HT1080 (cell line): ENCODE results near the gene ZDHHC9. TPM values are rescaled to one million over a fixed set of nuclear protein-coding genes. Genes with fewer than 3 reads are reported as not detected.

ENCODE experiments used
- DNase-seq: peaks from one replicate; pipeline ENCODE4 v3.0.0-alpha.2; 2015; ENCODE audit warnings: low read depth
- total RNA-seq: library from RNA; depleted of rRNA; stranded (reverse); fragments of >200 nt; shearing (Covaris generic); gene quantifications from 2 replicates; pipeline ENCODE4 v1.2.3, GENCODE V29; 2014

ZDHHC9 gene
- total RNA-seq, 1 experiment from 2014 or later = 11.6 TPM

DNA sequence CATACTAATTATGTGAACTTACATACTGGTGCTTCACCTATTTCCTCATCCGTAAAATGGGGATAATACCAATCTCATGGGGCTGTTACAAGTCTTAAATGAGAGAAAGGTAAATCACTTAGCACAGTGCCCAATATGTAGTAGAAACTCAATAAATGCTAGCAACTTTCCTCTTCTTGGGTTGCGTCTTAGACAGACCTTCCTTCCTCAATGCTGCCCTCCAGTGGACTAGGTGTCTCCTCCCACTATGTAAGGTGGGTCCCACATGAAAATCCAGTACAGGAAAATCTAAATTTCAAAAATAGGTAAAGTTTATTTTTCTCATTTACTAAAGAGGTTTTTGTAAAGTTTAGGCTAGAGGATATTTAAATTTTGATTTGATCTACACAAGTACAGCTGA, 20.6 kb downstream of the ZDHHC9 start:
- peak; percentile 12 for DNase-seq

DNA sequence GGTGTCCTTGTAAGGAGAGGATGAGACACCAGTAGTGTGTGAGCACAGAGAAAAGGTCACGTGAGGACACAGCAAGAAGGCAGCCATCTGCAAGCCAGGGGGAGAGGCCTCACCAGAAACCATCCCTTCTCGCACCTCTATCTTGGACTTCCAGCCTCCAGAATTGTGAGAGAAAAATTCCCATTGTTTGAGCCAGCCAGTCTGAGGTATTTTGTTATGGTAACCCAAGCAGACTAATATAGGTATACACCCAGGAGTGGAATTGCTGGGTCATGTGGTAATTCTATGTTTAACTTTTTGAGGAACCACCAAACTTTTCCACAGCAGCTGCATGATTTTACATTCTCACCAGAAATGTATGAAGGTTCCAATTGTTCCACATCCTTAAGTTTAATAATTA, 25.6 kb downstream of the ZDHHC9 start:
- DNase-seq = no peak

DNA sequence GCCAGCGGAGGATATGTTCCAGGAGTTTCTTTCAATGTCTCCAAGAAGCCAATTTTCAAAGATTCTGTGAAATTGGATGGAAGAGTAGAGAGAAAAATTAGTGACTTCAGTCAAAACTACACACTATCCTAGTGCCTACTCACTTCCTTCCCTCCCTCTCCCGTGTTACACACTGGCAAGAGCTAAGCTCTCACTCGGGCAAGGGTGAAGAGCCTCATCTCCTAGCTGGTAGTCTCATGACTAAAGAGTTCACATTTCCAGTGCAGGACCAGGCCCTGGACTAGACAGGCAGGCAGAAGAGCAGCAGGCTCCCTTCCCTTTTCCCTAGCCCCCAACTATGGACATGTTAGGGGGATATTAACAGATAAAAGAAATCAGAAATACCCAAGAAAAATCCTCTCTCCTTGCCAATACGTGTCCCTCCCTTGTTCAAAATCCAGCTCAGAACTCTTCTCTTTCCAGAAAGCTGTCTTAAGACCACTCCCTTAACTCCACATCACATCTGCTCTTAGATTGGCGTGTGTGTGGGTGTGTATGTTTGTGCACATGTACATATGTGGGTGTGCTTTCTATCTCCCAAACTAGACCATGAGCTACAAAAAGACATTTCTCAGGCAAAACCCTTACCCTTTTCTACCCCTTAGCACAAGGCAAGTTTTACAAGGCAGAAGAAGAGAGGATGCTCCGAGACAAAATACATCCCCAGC, 29.9 kb downstream of the ZDHHC9 start:
- DNase-seq = no peak

DNA sequence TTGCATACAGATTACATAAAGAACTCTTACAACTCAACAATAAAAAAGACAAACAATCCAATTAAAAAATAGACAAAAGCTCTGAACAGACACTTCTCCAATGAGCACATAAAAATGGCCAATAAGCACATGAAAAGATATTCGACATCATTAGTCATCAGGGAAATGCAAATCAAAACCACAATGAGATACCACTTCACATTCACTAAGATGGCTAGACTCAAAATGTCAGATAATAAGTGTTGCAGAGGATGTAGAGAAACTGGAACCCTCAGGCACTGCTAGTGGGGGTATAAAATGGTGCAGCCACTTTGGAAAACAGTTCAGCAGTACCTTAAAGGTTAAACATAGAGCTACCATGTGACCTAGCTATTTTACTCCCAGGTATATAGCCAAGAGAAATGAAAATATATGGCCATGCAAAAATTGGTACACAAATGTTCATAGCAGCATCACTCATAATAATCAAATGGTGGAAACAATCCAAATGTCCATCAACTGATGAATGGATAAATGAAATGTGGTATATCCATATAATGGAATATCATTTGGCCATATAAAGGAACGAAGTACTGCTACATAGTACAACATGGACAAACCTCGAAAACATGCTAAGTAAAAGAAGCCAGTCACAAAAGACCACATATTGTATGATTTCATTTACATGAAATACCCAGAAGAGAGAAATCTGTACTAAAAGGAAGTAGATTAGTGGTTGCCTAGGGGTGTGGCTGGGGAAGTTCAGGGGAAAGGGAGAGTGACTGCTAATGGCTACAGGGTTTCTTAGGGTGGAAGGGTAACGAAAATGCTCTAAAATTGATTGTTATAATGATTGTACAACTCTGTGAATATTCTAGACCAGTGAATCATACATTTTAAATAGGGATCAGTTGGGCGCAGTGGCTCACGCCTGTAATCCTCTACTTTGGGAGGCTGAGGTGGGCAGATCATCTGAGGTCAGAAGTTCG, 34.6 kb downstream of the ZDHHC9 start:
- peak; percentile 47 for DNase-seq

DNA sequence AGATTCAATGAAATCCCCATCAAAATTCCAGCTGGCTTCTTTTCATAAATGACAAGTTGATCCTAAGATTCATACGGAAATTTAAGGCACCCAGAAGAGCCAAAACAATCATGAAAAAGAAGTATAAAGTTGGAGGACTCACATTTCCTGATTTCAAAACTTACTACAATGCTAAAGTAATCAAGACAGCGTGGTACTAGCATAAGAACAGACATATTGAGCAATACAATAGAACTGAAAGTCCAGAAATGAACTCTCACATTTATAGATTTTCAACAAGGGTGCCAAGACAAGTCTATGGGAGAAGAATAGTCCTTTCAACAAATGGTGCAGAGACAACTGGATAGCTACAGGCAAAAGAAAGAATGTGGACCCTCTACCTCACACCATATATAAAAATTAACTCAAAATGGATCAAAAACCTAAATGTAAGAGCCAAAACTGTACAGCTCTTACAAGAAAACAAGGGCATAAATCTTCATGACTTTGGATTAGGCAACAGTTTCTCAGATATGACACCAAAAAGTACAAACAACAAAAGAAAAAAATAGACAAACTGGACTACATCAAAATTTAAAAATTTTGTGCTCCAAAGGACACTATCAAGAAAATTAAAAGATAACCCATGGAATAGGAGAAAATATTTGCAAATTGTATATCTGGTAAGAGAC, 35.4 kb downstream of the ZDHHC9 start:
- DNase-seq = no peak

DNA sequence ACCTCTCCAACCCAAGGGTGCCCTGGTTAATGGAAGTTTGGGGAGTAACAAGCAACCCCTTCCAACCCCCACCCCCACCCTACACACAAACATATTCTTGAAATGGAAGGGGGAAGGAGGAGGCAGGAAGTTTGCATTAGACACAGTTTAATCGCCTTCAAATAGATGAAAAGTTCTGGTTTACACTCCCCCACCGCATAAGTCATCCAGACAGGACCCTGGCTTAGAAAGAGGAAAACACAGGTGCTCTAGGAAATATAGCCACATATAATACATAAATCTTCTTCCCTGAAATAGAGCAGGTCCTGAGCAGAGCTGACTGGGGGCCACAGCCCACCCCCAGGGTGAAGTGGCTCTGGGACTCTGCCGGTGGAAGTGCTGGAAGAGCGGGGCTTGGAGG, 38.9 kb downstream of the ZDHHC9 start:
- no peak for DNase-seq

DNA sequence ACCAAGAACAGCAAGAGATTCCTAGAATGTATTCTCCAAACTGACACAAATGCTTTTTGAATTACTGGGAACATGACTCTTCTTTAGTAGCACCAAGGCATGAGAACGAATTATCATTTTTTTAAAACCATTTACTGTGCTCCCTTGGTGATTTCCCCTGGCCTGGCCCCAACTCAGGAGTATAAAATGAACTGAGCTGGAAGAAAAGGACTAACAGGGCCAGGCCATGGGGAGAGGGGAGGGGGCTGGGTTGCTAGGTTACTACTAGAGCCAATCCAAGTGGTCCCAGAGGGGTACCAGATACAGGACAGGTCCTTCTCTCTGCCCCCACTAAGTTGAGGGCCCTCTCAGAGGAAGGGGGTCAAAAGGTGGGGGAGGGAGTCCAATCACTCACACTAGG, 40.8 kb downstream of the ZDHHC9 start:
- no peak for DNase-seq

DNA sequence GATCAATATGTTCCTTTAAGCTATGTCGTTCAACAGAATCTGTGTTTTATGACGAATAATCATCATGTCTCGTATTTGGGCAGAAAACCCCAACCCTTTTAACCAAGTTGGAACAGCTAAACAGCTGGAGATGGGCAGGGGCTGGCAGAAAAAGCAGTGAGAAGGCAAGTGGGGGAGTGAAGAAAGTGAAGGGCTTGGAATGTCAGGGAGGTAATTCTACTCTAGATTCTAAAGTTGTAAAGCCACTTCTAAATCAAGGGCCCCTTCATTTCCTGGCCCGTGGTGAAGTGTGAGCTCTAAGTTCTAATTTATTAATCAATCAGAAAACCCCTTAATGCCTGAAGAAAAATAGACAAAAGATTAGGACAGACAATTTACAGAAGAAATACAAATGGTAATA, 43.5 kb downstream of the ZDHHC9 start:
- no peak for DNase-seq

DNA sequence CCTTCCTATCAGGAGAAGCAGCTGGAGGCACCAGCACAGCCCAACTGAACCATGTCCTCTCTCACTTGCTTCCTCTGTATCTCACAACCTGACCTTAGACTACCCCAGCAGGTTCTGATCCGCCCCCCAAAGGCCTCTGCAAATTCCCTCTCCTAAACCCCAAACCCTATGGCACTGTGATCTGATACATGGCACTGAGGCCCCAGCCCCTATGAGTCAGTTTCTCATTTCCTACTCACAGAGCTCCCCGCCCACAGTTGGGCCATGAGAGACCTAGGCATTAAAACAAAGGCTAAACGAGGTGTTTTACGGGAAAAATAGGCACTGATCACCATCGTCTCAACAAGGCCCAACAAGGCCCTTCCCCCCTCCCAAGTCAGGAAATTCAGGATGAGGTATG, 44.8 kb downstream of the ZDHHC9 start:
- DNase-seq = peak; percentile 3

DNA sequence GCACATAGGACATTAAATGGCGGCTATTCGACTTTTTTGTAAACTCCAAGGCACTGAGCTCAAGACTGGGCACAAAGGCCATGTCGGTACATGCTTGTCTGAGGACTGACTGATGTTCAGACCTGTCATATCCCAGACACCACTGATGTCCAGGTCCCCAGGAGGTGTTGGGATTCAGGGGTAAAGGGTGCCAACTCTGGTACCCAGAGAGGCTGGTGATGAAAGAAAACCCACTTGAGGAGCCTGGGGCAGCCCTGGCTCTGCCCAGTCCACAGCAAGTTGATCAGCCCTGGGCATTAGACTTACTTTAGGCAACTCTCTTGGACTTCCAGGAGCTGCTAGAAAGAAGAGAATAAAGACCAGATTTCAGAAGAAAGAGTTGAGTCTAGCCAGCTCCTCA, 45.2 kb downstream of the ZDHHC9 start:
- DNase-seq = no peak

DNA sequence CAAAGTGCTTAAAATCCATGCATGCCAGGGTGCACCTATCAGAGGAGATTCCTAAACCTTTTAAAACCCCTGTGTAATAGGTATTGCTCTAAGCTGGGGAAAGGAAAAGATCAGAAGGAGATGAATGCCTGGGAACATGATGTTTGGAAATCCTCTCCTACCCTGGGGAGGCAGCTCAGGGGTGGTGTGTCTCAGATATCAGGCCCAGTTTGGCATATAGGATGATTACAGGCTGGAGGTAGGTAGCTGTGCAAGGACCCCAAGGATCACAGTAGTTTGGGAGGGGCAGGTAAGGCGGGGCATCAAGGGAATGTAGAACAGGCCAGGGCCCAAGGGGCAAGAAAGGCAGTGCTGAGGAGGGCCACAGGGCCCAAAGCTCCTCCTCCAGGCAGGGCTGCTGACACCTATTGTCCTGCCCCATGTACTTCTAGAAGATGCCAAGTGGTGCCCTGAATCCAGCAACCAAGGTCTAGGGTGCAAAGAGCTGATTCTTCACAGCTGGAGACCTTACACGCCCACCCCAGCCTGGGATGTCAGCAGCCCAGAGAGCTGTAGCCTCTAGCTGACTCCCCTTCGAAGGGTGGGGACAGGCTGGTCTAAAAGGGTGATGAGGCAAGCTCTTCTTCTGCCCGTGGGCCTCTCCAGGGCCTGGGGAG, 46.3 kb downstream of the ZDHHC9 start:
- no peak for DNase-seq

DNA sequence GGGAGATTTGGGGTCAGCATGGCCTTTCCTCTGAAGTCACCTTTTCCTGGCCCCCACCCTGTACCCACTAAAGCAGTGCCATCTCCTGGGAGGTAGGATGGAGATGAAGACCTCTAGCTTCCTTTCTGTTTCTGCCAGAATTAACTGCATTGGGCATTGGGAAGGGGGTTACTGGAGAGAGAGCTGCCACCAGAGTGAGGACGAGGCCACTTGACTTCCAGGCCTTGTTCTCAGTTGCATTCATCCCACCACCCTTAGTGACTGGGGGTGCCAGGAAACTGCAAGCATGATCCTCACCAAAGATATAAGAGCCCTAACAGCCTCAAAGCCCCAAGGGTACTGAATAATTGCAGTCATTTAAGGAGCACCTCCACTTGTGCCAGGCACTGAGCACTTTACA, 48.1 kb downstream of the ZDHHC9 start:
- no peak for DNase-seq

DNA sequence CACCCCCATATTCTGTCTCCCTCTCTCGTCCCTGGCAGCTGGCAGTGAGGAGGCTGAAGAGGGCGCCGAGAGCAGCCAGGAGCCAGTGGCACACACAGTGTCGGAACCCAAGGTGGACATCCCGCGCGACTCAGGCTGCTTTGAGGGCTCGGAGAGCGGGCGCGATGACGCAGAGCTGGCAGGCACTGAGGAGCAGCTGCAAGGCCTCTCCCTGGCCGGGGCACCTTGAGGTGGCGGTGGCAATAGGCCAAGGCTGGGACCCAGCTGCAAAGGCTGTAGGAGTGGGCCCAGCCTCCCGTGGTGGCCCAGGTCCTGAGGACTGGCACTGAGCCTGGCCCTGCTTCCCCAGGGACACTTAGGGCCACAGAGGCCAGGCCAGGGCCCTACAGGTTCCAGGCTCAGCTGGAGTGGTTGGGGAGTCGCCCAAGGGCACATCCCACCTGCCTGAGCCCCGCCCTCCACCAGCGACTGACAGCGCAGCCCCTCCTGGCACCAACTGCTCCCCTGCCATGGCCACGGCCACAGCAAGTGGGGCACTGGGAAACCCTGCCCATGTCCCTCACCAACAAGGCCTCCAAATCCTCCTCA, 50.0 kb downstream of the ZDHHC9 start:
- no peak for DNase-seq

DNA sequence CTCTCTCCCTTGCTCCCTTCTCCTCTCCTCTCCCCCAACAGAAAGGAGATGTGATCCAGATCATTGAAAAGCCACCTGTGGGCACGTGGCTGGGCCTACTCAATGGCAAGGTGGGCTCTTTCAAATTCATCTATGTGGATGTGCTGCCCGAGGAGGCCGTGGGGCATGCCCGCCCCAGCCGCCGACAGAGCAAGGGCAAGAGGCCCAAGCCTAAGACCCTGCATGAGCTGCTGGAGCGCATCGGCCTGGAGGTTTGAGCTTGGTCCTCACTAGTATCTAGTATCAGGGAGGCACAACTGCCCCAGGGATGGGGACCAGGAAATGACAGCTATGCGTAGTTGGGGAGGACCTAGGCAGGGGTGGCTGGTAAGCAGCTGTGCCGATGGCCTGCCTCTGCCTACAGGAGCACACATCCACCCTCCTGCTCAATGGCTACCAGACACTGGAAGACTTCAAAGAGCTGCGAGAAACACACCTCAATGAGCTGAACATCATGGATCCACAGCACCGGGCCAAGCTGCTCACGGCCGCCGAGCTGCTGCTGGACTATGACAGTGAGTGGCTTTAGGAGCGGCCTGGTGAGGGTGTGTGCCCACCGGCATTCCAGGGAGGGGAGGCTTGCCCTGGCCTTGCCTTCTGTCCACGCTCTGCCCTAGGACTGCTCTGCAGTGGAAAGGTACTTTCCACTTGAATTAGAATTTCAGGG, 50.9 kb downstream of the ZDHHC9 start:
- DNase-seq = no peak

DNA sequence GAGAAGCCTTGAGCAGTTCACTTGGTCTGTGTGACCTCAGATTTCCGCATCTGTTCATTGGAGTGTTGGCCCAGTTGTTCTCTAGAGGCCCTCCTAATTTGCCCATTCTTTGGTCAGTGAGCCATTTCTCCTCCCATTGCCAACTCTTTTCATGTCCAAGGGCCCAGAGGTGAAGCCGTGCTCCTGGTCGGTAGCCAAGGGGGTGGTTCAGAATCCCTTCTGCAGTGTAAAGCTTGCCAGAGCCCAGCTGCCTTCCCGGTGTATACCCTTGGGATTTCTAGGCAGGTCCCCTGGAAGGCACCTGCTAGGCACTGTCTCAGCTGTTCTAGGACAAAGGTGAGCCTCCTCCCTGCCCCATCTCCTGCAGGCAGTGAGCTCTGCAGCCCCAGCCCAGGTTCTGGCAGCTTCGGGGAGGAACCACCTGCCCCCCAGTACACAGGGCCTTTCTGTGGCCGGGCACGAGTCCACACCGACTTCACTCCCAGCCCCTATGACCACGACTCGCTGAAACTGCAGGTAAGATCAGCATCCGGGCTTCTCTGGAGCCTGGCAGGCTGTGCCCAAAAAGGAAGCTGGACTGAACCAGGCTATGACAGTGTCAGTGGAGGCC, 51.6 kb downstream of the ZDHHC9 start:
- no peak for DNase-seq

DNA sequence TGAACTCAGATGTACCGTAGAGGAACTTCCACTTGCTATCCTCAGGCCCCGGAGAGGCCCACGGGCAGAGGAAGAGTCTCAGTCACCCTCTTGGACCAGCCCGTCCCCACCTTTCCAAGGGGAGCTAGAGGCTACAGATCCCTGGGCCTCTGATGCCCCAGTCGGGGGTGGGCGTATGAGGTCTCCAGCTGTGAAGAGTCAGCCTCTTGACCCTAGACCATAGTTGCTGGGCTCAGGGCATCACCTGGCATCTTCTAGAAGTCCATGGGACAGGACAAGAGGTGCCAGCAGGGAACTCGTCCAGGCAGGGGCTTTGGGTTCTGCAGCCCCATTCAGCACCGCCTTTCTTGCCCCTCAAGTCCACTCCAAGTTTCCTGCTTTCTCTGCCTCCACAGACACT, 52.4 kb downstream of the ZDHHC9 start:
- DNase-seq = no peak

DNA sequence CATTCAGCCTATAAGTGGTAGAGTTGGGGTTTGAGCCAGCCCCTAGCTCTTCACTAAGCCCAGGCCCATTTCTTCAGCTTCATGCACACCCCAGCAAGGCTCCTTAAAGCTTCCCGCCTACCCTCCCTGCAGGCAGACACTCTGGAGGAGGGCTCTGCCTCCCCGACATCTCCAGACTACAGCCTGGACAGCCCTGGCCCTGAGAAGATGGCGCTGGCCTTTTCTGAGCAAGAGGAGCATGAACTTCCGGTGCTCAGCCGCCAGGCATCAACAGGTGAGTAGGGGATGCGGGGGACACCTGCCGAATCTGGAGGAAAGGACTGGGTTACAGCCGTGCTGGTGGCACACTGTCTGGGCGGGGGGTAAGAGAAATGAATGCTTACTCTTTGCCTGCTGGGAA, 52.9 kb downstream of the ZDHHC9 start:
- no peak for DNase-seq

DNA sequence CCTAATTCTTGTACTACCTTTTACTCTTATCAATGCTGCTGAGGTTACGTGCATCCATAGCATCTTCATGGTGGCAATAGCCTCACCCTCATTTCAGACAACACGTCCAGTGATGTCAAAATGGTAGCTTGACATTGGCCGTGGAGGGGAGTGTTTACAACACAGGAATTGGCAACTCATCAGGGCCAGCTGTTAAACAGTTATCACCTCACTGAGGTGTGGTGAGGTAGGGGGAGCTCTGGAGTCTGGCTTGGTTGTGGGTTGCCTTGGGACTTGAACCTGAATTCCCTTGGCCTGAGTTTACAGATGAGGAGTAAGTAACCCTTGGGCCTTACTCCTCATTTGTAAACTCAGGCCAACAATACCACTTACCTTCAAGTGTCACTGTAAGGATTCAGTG, 53.5 kb downstream of the ZDHHC9 start:
- no peak for DNase-seq

DNA sequence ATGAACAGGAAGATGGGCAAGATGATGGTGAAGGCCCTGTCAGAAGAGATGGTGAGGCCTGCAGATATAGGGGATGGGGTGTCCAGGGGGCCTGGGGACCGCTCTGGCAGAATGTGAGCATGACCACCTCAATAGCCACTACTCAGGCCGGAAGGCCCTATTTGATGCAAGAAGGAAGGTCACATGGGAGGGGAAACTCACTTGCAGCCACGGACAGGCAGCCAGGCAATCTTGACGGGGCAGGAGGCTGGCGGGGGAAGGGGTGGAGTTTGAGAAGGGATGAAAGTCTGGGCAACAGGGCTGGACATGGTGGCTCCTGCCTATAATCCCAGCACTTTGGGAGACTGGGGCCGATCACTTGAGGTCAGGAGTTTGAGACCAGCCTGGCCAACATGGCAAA, 55.2 kb downstream of the ZDHHC9 start:
- no peak for DNase-seq
